GM12872 (cell line): ENCODE data around the gene CNDP2.

Experiments used
- CTCF ChIP-seq: IDR thresholded peaks from 3 replicates; pipeline ENCODE4 v1.5.1; 2011; ENCODE audit warnings: low read depth, mild to moderate bottlenecking, low read length, moderate library complexity; ENCODE audit not compliant: insufficient read depth

CNDP2 gene

GRCh38 chr18:74529378-74529777 lies 33.2 kb downstream of the CNDP2 start:
- no peak for TF ChIP-seq CTCF

- TF ChIP-seq CTCF, result no peak
Measured at GRCh38 chr18:74529811-74530583, 33.8 kb downstream of the CNDP2 start.

- no peak for TF ChIP-seq CTCF
Measured at GRCh38 chr18:74530584-74530862, 34.4 kb downstream of the CNDP2 start.

- no peak for TF ChIP-seq CTCF
Measured at GRCh38 chr18:74531043-74531442, 34.9 kb downstream of the CNDP2 start.

GRCh38 chr18:74532511-74533025 lies 36.4 kb downstream of the CNDP2 start:
- no peak for TF ChIP-seq CTCF

GRCh38 chr18:74533666-74534065 lies 37.5 kb downstream of the CNDP2 start:
- no peak for TF ChIP-seq CTCF

GRCh38 chr18:74534150-74534969 lies 38.2 kb downstream of the CNDP2 start, which contains the start of gene CNDP1:
TSS of gene CNDP1 (plus strand) at chr18:74534500. CDS start at chr18:74534668, 168 bp downstream.
- TF ChIP-seq CTCF, result no peak
